Neural cell (in vitro differentiated cells): ENCODE results near the gene POLA2. TPM values are rescaled to one million over a fixed set of nuclear protein-coding genes. Genes with fewer than 3 reads are reported as not detected.

Experiments
- H2AFZ ChIP-seq: fragments of 200-600, 300-800 bp; sonication (generic), shearing (Covaris generic); 2 replicates; pipeline ENCODE4 v1.6.0; 2014; ENCODE audit warnings: low read depth, mild to moderate bottlenecking, antibody characterized with exemption, low read length, moderate library complexity
- H3F3A ChIP-seq: fragments of 200-600 bp; shearing (Covaris generic); 2 replicates; pipeline ENCODE4 v1.6.1; 2016; ENCODE audit warnings: mild to moderate bottlenecking, moderate library complexity, mixed read lengths, antibody characterized with exemption, low read length; ENCODE audit not compliant: insufficient read depth, poor library complexity, severe bottlenecking
- H3K27ac ChIP-seq: fragments of 200-600, 300-800 bp; sonication (generic), shearing (Covaris generic); 2 replicates; pipeline ENCODE4 v1.5.1; 2014; ENCODE audit warnings: mild to moderate bottlenecking, low read length, moderate library complexity
- H3K27me3 ChIP-seq: fragments of 300-800, 200-600 bp; sonication (generic), shearing (Covaris generic); 2 replicates; pipeline ENCODE4 v1.6.0; 2014; ENCODE audit warnings: mild to moderate bottlenecking, low read depth, low read length, moderate library complexity; ENCODE audit not compliant: insufficient read depth
- H3K36me3 ChIP-seq: fragments of 300-800, 200-600 bp; sonication (generic), shearing (Covaris generic); 2 replicates; pipeline ENCODE4 v1.5.1; 2014; ENCODE audit warnings: mild to moderate bottlenecking, antibody characterized with exemption, low read length, moderate library complexity; ENCODE audit not compliant: insufficient read depth
- H3K4me2 ChIP-seq: fragments of 300-800, 200-600 bp; sonication (generic), shearing (Covaris generic); 2 replicates; pipeline ENCODE4 v1.6.0; 2014; ENCODE audit warnings: mild to moderate bottlenecking, low read length
- H3K4me3 ChIP-seq: fragments of 300-800, 200-600 bp; sonication (generic), shearing (Covaris generic); 2 replicates; pipeline ENCODE4 v1.5.1; 2014; ENCODE audit warnings: mild to moderate bottlenecking, low read length, moderate library complexity
- H3K79me2 ChIP-seq: fragments of 200-600 bp; shearing (Covaris generic); replicated peaks from 2 replicates; pipeline ENCODE4 v1.6.0; 2014; ENCODE audit warnings: mild to moderate bottlenecking, low read length, moderate library complexity; ENCODE audit not compliant: insufficient read depth
- H3K9ac ChIP-seq: fragments of 300-800, 200-600 bp; sonication (generic), shearing (Covaris generic); 2 replicates; pipeline ENCODE4 v1.6.1; 2016; ENCODE audit warnings: mild to moderate bottlenecking, low read length, mixed read lengths
- H3K9me2 ChIP-seq: fragments of 200-600 bp; shearing (Covaris generic); 2 replicates; pipeline ENCODE4 v1.6.1; 2016; ENCODE audit warnings: mild to moderate bottlenecking, low read length, mixed read lengths; ENCODE audit not compliant: insufficient read depth
- H3K9me3 ChIP-seq: fragments of 200-600, 300-800 bp; sonication (generic), shearing (Covaris generic); 2 replicates; pipeline ENCODE4 v1.6.1; 2016; ENCODE audit warnings: mild to moderate bottlenecking, mixed run types, low read length, moderate library complexity, mixed read lengths
- H4K20me1 ChIP-seq: fragments of 200-600 bp; shearing (Covaris generic); 2 replicates; pipeline ENCODE4 v1.6.1; 2016; ENCODE audit warnings: mild to moderate bottlenecking, mixed run types; ENCODE audit not compliant: insufficient read depth
- EP300 ChIP-seq: fragments of 450-650 bp; conservative IDR thresholded peaks from 2 replicates; pipeline ENCODE4 v1.6.1; 2014; ENCODE audit warnings: antibody characterized with exemption, mild to moderate bottlenecking, moderate library complexity; ENCODE audit not compliant: poor library complexity, severe bottlenecking
- EZH2 ChIP-seq: fragments of 200-600, 300-800 bp; shearing (Covaris generic), sonication (generic); IDR thresholded peaks from 2 replicates; pipeline ENCODE4 v1.6.1; 2014; ENCODE audit warnings: antibody characterized with exemption, low read length, borderline replicate concordance, mild to moderate bottlenecking; ENCODE audit not compliant: insufficient read depth, poor library complexity, severe bottlenecking
- MXI1 ChIP-seq: fragments of 450-650 bp; conservative IDR thresholded peaks from 2 replicates; pipeline ENCODE4 v1.6.1; 2014; ENCODE audit warnings: antibody characterized with exemption, mild to moderate bottlenecking; ENCODE audit not compliant: poor library complexity, severe bottlenecking
- POLR2AphosphoS5 ChIP-seq: IDR thresholded peaks from 2 replicates; pipeline ENCODE4 v1.6.1; 2012
- RAD21 ChIP-seq: fragments of 450-650 bp; conservative IDR thresholded peaks from 2 replicates; pipeline ENCODE4 v1.6.1; 2014; ENCODE audit warnings: antibody characterized with exemption, mild to moderate bottlenecking, moderate library complexity
- SMC3 ChIP-seq: fragments of 450-650 bp; conservative IDR thresholded peaks from 2 replicates; pipeline ENCODE4 v1.6.1; 2014; ENCODE audit warnings: antibody characterized with exemption, mild to moderate bottlenecking, moderate library complexity; ENCODE audit not compliant: poor library complexity
- TAF1 ChIP-seq: IDR thresholded peaks from 2 replicates; pipeline ENCODE4 v1.6.1; 2012; ENCODE audit warnings: low read depth
- polyA plus RNA-seq: library from polyadenylated mRNA; depleted of rRNA; stranded (reverse); fragments of >200 nt; gene quantifications from 2 replicates; pipeline ENCODE4 v1.2.3, GENCODE V29; 2014
- TF ChIP-seq, protein P1 (sequence below): IDR thresholded peaks from 2 replicates; pipeline ENCODE4 v1.6.1; 2012; ENCODE audit warnings: borderline replicate concordance
- TF ChIP-seq, protein P2 (sequence below): fragments of 450-650 bp; IDR thresholded peaks from 2 replicates; pipeline ENCODE4 v1.5.1; 2014; ENCODE audit warnings: antibody characterized with exemption, mild to moderate bottlenecking, moderate library complexity; ENCODE audit not compliant: poor library complexity, severe bottlenecking

The POLA2 gene
- polyA plus RNA-seq, 1 donor from 2014 or later: 4.3 TPM

DNA sequence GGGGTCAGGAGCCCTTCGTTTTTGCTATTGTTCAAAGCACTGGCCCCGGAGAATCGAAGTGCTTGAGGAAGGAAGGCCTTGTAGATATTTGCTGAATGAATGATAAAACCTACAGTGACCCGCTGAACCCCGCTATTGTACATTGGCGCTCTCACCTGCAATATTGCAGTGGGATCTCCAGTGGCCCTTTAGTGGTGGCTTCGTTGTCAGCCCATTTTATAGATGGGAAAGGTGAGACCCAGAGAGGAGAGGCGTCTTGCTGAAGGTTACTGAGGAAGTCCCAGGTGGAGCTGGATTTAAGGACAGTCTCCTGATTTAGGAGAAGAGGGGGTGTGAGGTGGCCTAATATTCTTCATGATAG, 54.1 kb downstream of the POLA2 start:
- no peaks in the 10 kb centered on the region for H3F3A ChIP-seq
- peak overlapping the region; percentile 77 for H3K9ac ChIP-seq
- no peaks in the 10 kb centered on the region for H3K9me3 ChIP-seq
- H4K20me1 ChIP-seq: no peaks in the 10 kb centered on the region
- H3K9me2 ChIP-seq: no peaks in the 10 kb centered on the region
- TF ChIP-seq EP300 (no peak), RAD21 (no peak), MXI1 (peak; percentile 1), TAF1 (no peak), SMC3 (no peak), EZH2 (no peak), POLR2AphosphoS5 (no peak)
- TF ChIP-seq, protein P1, sequence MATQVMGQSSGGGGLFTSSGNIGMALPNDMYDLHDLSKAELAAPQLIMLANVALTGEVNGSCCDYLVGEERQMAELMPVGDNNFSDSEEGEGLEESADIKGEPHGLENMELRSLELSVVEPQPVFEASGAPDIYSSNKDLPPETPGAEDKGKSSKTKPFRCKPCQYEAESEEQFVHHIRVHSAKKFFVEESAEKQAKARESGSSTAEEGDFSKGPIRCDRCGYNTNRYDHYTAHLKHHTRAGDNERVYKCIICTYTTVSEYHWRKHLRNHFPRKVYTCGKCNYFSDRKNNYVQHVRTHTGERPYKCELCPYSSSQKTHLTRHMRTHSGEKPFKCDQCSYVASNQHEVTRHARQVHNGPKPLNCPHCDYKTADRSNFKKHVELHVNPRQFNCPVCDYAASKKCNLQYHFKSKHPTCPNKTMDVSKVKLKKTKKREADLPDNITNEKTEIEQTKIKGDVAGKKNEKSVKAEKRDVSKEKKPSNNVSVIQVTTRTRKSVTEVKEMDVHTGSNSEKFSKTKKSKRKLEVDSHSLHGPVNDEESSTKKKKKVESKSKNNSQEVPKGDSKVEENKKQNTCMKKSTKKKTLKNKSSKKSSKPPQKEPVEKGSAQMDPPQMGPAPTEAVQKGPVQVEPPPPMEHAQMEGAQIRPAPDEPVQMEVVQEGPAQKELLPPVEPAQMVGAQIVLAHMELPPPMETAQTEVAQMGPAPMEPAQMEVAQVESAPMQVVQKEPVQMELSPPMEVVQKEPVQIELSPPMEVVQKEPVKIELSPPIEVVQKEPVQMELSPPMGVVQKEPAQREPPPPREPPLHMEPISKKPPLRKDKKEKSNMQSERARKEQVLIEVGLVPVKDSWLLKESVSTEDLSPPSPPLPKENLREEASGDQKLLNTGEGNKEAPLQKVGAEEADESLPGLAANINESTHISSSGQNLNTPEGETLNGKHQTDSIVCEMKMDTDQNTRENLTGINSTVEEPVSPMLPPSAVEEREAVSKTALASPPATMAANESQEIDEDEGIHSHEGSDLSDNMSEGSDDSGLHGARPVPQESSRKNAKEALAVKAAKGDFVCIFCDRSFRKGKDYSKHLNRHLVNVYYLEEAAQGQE: no peak
- TF ChIP-seq, protein P2, sequence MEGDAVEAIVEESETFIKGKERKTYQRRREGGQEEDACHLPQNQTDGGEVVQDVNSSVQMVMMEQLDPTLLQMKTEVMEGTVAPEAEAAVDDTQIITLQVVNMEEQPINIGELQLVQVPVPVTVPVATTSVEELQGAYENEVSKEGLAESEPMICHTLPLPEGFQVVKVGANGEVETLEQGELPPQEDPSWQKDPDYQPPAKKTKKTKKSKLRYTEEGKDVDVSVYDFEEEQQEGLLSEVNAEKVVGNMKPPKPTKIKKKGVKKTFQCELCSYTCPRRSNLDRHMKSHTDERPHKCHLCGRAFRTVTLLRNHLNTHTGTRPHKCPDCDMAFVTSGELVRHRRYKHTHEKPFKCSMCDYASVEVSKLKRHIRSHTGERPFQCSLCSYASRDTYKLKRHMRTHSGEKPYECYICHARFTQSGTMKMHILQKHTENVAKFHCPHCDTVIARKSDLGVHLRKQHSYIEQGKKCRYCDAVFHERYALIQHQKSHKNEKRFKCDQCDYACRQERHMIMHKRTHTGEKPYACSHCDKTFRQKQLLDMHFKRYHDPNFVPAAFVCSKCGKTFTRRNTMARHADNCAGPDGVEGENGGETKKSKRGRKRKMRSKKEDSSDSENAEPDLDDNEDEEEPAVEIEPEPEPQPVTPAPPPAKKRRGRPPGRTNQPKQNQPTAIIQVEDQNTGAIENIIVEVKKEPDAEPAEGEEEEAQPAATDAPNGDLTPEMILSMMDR: peak; percentile 30
- H3K27ac ChIP-seq: no peak overlapping the region
- H3K79me2 ChIP-seq: no peaks in the 10 kb centered on the region
- H3K27me3 ChIP-seq: peaks cover 7% of the 10 kb centered on the region
- H3K4me3 ChIP-seq: peak overlapping the region; percentile 98
- H3K36me3 ChIP-seq: no peaks in the 10 kb centered on the region
- no peak overlapping the region for H2AFZ ChIP-seq
- H3K4me2 ChIP-seq: no peak overlapping the region

DNA sequence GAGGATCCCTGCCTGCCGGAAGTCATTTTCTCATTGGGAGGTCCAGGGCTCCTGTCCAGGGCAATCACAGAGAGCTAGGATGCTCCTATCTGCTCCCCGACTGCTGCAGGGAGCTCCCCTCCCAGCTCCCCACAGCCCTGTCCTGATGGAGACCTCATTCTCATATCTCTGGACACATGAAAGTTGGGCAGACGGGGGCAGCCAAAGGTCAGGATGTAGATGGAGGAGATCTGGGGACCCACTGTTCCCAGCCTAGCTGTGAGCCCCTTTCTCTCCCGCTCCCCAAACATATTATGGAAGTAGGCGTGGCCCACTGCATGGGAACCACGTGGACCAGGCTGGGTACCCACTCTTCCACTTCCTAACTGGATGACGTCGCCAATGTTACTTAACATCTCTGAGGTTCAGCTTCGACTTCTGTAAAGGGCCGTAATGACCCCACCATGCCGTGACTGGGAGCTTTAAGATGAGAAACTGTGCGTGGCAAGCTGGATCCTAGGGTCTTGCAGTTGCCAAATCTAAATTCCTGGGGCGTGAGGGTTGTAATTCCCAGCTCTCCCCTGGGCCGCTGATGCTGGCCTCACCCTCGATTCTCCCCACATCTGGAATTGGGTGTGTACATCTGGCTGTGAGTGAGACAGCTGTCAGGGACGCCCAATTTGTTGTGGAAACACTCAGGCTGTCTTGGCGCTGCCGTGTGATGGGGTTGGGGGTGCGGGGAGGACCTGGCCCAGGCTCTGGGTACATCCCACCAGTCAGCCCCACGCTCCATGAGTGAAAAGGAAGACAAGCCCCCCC, 54.7 kb downstream of the POLA2 start:
- Histone ChIP-seq H3K27me3 (peaks cover 7% of the 10 kb centered on the region), H3K4me3 (peak overlapping the region; percentile 98), H3K36me3 (no peaks in the 10 kb centered on the region), H3K9me2 (no peaks in the 10 kb centered on the region), H3K27ac (no peak overlapping the region), H2AFZ (no peak overlapping the region), H3K4me2 (no peak overlapping the region), H3K9ac (no peak overlapping the region), H4K20me1 (no peaks in the 10 kb centered on the region), H3F3A (no peaks in the 10 kb centered on the region), H3K9me3 (no peaks in the 10 kb centered on the region), H3K79me2 (no peaks in the 10 kb centered on the region)
- TF ChIP-seq EZH2: no peak
- TF ChIP-seq, protein P2: no peak
- no peak for TF ChIP-seq POLR2AphosphoS5
- no peak for TF ChIP-seq TAF1
- no peak for TF ChIP-seq MXI1
- TF ChIP-seq RAD21: no peak
- no peak for TF ChIP-seq SMC3
- TF ChIP-seq, protein P1: no peak
- TF ChIP-seq EP300: no peak
